ENCODE data around the gene INO80D. TPM values are rescaled to one million over a fixed set of nuclear protein-coding genes. Genes with fewer than 3 reads are reported as not detected.

Gene INO80D
- total RNA-seq, 1 experiment from 2014 or later = 3.3 TPM

Other genes with a start within 250 kb of the INO80D start
- 169 and 215 TPM in 2 replicates for gene NDUFS1, start 73.3 kb upstream of the INO80D start, total RNA-seq (2014; rRNA removed; shearing (Covaris generic))
- gene EEF1B2, start 73.7 kb upstream of the INO80D start, total RNA-seq (2014; rRNA removed; shearing (Covaris generic)) = 646 and 771 TPM in 2 replicates
- 5.5 and 8.3 TPM in 2 replicates for gene ZDBF2, start 188.5 kb upstream of the INO80D start, total RNA-seq (2014; rRNA removed; shearing (Covaris generic))